Stimulated activated CD4-positive, alpha-beta T cell treated with anti-CD3 and anti-CD28 coated beads, Interleukin-1b, Interleukin-23, amount 100 ng/mL, for 1 hour (primary cell): Measurements from ENCODE around the gene SRGAP3.

Source experiments
- DNase-seq, 2 donors: peaks; one replicate each; pipeline ENCODE4 v3.0.0-alpha.2; 2020; ENCODE audit warnings: low read depth in 2 of 2

SRGAP3 gene

DNA sequence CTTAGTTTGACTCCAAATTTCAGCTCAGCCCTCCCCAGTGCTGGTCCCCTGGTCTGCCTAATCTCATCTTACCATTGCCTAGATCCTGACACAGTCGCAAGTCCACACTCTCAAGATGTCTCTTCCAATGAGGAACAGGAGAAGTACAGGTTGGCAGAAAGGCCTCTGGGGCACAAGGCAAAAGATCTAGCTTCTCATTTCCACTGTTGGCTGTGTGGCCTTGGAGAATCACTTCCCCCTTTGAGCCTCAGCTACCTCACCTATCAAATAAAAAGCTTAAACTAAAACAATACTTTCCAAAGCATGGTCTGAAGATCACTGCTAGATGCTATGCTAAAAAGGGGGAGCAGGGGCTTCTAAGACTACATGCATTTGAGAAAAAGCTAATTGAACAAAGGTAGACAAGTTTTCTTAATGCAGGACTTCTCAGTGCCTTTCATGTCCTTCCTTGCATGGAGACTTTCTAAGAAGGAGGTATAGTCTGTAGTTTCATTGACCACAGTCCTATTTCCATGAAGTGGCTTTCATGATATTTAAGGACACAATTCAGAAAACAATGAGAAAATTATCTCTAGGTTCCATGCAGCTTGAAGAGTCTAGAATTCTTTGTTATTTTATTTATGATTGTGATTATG, 168.1 kb downstream of the SRGAP3 start:
- no peak for DNase-seq

DNA sequence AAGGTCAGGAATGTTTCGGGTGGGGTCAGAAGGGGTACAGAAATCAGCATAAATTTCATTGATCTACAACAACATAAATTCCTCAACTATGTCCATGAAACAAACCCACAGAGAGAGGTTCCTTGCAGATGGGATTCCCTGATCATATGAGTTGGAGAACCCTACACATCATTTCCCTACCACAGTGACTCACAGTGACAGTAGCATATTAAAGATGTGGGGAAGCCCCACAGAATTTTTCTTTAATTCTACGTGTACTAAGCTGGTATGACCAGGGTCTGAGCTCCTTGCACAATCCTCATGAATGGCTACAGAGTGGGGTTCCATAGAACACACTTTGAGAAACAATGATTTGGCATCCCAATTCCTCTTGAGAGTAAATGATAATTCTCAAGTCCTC, 169.3 kb downstream of the SRGAP3 start:
- DNase-seq, result no peak

DNA sequence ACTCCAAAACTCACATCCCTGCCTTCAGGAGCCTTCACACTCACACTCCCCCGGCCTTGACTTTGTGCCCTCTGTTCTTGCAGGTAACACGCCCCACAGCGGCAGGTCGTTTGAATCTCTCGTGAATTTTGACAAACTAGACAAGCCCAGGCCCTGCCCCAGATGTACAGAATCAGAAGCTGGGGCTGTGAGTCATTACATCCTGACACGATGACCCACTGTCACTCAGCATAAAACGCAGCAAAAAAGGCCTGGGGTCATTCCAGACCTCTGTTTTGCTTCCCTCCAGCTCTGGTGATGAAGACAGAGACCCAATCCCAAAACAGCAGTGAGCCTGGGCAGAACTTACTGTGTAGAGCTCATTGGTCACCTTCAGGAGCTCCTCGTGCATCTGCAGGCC, 169.8 kb downstream of the SRGAP3 start:
- no peak for DNase-seq

DNA sequence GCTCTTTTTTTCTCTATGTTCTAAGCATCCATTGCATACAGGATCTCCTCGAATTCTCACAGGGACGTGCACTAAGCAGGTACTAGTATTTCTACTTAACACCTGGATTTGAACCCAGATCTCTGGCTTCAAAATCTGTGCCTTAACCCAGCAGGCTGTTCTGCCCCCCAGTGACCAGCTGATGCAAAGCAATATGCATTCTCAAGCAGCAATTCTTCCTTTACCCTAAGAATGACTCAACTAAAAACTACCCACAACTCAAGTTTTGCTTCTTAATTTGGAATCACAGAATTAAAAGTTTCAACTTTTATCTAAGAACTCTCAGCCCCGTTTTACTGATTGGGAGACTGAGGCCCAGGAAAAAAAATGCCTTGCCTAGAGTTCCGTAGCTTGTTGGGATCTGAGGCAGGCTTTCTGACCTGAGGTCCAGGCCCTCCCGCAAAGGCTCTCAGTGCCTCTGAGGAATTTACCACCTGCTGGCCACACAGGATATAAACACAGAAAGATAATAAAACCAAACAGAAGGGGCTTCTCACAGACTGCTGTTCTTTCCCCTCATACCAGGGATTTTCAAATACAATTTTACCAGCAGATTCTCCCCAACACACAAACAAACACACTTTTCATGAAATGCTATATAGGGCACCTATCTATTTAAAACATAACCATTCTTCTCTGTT, 170.7 kb downstream of the SRGAP3 start:
- no peak for DNase-seq

DNA sequence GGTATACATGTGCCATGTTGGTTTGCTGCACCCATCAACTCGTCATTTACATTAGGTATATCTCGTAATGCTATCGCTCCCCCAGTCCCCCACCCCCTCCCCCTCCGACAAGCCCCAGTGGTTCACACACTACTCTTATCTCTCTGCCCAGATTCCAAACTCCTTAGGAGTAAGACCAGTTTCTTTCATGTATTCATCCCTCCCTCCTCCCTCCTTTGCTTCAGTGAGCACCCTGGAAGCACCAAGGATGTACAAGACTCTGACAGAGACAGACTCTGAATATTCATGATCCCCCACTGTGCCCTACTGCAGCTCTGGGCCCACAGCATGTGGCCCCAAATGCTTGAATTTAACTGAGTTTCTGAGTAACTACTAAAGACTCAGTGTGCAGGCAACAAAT, 172.4 kb downstream of the SRGAP3 start:
- no peak for DNase-seq

DNA sequence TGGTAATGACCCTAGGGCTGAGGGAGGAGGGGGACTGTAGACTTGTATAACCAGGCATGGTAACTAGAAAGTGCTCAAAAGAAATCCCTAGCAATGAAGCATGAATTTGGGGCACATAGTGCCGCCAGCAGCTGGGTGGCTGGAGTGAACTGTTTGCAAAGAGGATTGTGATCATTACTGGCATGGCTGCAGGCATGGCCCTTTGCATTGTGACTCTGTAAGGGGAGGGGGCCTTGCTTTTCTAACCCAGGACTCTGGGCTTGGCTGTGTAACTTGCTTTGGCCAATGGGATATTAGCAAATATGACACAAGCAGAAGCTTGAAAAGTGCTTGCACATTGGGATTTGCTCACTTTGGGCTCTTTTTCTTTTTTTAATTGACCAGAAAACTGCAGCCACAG, 173.7 kb downstream of the SRGAP3 start:
- DNase-seq, result no peak

DNA sequence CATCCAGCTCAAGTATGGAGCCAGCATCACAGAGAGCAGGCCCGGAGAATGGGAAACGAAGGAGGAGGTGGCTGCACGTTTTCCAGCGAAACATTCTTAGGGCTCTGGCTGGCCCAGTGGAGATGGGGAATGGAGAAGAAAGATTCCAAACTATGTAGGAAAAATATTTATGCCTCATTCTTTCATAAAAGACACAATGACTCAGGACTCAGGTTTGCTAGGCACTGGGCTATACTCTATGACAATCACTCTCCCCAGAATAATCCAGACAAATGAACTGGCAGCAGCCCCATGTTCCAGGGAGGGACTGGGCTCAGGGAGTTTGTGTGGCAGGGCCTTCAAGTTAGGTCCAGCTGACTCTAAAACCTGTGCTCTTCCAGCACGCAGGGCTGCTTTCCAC, 175.4 kb downstream of the SRGAP3 start:
- DNase-seq, result no peak

DNA sequence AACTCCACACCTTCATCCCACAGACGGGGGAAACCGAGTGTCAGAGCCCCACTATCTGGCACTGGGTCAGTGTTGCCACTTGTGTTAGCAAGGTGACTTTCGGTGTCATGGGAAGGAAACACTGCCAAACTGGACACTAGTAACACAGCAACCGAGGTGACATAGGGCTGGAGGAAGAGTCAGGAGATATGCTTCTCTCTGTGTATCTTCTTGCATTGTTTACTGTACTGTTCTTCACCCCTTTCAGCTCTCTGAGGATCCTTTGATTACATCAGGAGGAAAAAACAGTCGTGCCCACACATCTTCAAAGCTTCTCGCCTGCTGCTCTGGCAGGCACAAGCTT, 176.8 kb downstream of the SRGAP3 start:
- no peak for DNase-seq

DNA sequence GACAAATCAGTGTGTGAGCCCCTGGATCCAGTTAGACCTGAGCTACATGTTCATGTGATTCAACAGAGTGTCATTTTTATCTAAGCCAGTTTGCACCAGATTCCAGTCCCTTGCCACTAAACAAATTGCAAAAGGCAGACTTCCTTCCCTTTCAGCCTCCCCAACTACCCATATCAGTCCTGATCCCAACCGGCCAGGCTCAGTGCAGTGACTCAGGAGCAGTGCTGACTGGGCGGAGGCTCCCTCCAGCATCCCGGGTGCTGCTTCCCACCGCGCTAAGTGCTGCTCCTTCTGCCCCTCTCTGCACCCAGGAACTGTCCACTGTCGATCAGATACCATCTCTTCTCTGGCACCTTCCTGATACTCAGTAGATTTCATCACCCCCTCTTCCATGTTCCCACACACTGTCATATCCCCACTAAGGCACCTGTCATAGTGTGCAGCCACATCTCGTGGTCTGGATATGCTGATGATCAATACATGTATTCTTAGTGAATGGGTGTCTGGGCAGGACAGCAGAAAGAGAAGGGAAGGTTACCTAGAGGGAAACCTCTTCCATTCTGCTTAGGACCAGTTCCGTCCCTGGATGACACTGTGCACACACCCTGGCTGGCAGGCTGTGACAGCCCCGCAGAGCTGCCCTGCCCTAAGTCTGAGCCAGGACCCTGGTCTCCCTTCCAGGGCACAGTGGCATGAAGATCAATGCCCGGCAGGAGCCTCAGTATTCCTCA, 177.3 kb downstream of the SRGAP3 start:
- DNase-seq, result no peak

DNA sequence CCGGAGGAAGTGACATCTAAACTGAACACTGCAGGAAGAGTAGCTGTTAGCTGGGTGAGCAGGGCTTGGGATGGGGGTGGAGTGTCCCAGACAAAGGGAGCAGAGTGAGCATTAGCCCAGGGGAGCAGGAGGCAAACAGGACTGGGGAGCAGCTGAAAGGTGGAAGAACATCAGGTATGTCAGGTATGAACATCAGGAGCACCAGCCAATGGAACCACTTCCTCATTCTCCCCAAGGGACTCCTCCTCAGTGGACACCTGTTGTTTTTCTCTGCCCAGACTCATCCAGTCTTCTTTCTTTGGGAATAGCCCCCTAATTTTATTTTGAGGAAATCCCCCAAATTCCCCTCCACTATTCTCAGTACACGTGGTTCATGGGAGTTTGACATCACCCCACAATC, 178.5 kb downstream of the SRGAP3 start:
- DNase-seq, result no peak

DNA sequence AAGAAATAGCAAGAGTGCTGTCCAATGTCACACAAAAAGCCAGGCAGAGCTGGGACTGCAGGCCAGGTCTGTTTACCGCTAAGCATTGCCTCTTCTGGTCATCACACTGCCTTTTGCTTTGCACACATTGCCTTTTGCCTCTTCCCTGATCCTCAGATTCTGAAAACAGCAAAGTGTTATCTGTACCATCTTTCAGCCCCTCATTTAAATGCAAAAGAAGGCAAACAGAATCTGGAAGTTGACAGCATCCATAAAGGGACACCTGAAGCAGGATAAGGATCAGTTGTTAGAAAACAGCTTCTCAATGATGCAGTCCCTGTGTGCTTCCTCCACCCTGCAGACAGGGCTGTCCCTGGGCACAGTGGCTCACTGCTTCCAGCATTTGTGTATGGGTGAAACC, 179.5 kb downstream of the SRGAP3 start:
- DNase-seq, result no peak

DNA sequence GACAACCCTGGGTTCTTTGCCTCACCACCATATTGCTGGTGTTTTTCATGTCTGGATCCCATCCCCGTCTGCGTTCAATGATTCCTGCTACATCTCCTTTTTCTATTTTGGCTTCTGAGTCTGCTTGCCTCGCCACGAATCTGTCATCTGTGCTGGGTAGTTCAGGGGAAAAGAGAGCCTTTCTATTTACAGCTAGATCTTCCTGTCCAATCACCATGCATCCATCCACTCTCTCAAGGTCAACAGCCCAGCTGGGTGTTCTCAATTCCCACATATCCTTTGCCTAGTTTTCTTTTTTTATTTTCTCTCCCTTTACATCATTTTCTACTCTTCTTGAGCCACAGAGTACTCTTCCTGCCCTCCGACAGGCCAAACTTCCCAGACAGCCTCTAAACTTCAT, 181.4 kb downstream of the SRGAP3 start:
- DNase-seq, result no peak

DNA sequence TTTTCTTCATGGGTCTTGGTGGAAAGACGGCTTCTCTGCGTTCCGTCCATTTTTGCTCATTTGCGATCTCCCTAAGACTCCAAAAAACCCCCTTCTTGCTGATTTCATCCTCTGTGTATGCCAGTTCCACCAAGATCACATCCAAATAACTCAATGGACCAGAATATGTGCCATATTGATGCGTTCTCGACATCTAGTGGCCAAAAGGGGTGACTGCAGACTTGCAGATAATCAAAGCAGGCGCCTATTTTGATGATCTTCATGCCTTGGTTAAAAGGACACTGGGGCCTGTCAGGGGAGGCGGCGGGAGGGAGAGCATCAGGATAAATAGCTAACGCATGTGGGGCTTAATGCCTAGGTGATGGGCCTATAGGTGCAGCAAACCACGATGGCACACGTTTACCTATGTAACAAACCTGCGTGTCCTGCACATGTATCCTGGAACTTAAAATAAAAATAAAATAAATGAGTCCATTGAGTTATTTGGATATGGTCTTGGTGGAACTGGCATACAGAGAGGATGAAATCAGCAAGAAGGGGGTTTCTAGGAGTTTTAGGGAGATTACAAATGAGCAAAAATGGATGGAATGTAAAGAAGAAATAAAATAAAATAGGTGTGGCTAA, 182.0 kb downstream of the SRGAP3 start:
- DNase-seq, result no peak

DNA sequence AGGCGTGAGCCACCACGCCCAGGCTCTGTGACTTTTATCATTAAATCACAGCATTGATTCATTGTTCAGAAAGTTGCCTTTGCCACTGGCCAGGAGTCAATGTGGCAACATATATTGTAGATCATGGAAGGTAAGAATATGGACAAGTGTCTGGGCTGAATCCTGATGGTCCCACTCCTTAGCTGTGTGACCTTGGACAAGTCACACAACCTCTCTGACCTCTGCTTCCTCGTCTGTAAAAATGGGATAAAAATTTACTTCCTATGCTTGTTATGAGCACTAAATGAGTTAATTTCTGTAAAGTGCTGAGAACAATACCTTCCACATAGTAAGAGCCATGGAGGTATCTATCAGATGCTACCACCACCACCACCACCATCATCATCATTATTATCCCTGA, 182.7 kb downstream of the SRGAP3 start:
- no peak for DNase-seq

DNA sequence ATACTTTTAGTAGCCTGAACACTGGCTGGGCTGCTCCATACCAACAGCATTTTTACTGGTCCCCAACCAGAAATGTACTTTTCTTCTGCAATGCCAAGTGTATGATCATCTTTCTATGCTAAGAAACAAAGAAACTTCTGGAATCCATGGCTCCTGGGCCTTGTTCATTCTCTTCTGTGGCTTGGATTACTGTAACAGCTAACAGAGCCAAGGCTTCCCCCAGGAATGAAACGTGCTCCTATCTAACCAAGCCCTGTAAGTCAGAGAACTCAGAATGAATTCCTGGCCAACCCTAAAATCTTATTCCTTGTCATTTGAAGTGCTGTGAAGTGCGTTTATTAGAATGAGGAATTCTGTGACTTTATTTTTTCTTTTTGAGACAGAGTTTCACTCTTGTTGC, 183.3 kb downstream of the SRGAP3 start:
- no peak for DNase-seq

DNA sequence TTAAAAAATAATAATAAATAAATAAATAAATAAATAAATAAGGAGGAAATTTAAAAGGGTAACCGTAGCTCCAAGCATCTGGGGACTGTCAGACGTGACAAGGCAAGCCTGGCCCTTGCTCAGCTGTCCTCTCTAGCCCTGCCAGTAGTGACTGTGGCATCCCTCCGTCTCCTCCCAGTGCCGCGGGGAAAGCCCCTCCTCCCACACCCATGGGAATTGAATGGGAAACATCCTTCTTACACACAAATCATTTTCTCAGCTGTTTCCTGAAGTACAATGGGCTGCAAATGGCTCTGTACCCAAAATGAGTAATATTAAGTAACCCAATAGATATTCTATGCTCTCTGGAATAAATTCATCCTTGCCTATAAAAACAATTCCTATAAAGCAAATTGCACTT, 184.6 kb downstream of the SRGAP3 start:
- no peak for DNase-seq

DNA sequence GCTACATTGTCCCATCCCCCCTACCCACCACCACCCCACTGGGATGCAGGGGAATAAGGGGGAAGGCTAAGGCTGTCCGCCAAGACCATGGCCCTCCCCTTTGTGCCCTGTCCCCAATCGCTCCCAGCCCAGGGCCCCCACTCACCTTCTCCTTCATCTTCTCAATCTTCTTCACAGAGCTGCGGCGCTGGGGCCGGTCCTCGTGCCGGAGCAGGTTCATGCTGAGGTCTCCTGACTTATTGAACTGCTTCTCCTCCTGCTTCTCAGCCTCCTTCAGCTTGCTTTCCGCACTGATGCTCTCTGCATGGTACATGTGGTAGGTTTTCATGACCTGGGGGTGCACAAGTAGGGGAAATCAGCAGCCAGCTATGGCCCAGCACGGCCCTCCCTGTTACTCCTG, 185.2 kb downstream of the SRGAP3 start:
- no peak for DNase-seq

DNA sequence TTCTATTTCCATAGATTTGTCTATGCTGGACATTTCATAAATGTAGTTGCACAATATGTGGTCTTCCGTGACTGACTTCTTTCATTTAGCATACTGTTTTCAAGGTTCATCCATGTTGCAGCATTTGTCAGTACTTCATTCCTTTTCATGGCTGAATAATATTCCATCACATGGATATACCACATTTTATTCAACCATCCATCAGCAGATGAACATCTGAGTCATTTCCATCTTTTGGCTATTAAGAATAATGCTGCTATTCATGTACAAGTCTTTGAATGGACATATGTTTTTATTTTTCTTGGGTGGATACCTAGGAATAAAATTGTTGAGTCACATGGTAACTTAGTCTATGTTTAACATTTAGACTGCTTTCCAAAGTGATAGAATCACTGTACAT, 186.9 kb downstream of the SRGAP3 start:
- no peak for DNase-seq

DNA sequence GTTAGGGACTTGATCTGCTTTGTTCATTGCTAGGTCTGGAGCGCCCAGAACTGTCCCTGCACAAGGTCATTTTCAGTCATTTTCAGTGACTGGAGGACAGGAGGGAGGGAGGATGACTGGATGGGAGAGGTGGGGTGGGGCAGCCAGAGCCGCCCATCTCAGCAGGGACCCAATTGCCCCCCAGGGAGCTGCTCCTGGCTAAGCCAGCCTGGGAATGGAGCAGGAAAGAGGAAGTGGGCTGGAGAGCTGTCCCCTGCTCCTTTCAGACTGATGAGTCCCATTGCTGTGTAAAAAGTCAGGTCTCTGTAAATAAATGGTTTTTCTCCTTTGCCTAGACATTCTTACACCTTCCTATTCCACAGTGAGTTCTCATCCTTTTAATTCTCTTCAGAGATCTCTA, 187.8 kb downstream of the SRGAP3 start:
- DNase-seq, result no peak

DNA sequence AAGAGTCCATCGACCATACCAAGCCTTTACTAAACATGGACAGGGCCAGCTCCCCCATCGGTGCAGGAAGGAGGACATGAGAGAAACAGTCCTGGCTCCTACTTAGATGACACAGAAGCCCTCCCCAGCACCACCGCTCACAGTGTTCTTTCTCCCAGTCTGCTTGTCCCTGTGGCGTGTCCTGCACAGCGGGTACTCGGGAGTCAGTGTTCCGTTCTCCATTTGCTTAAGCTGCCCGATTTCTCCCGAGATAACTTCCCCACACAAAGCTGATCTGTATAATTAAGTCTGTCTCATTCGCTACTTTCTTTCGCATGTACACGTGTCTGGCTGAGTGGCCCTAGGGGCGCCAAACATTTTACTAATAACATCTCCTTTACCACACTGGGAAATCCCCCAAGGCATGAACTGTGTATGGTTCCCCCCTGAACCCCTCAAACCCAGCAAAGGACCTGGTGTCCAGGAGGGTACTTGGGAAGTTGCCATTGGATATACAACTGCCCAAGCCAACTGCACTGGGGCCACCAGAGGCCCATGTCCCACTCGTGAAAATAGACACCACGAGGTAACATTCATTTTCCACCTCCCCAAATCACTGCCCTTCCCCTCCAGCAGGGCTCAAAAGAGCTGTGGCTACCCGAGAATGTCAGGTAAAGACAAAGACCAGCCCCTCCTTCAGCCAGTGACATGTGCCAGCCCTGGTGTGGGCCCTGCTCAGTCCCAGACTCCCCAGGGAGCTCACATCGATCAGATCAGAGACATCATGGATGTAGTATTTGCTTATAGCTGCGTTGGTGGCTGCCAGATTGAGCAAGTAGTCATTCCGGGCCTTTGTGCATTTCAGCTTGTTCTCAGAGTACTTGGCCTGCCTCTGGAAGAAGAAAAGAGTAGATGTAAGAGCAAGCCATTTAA, 189.7 kb downstream of the SRGAP3 start:
- DNase-seq, result no peak

DNA sequence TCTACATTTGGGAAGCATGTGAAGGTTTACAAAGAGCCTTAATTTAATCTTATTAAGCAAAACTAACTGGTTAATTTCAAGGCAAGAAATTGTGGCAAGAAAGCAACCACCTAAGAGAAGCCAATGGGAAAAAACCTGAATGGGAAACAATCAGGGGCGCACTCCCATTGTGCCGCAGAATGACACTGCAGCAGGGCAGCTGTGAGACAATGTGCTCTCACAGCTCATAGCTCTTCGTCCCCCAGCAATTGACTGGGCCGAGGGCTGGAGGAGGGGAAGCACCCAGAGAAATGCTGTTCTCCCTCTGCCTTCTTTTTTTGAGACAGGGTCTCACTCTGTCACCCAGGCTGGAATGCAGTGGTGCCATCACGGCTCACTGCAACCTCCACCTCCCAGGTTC, 192.9 kb downstream of the SRGAP3 start:
- DNase-seq, result no peak
